Lung (tissue), 12 donors: ENCODE measurements around the gene GPRC5A. TPM values are rescaled to one million over a fixed set of nuclear protein-coding genes. Genes with fewer than 3 reads are reported as not detected.
A peak's percentile ranks its signal among the peaks of the same experiment; 100 is the strongest.

Source experiments
- ATAC-seq: fragments of 200-7000 bp; cut with Tn5 transposase; one replicate; pipeline ENCODE4 v1.9.1; 2020; ENCODE audit warnings: moderate number of reproducible peaks; ENCODE audit not compliant: insufficient read depth, low FRiP score
- DNase-seq, 3 donors: peaks; one replicate each; pipeline ENCODE4 v3.0.0-alpha.2; 2013 to 2017
- H3K27ac ChIP-seq, 2 donors: one replicate each; pipeline ENCODE4 v1.5.1; 2013; ENCODE audit warnings: mild to moderate bottlenecking in 2 of 2, moderate library complexity in 2 of 2, control low read depth in 1 of 2, inconsistent platforms in 1 of 2, low read depth in 1 of 2, low read length in 1 of 2
- H3K27me3 ChIP-seq, 3 donors: one replicate each; pipeline ENCODE4 v1.5.1; 2013; ENCODE audit warnings: low read length in 2 of 3; ENCODE audit not compliant: control insufficient read depth in 3 of 3, insufficient read depth in 3 of 3
- H3K36me3 ChIP-seq, 4 donors: one replicate each; pipeline ENCODE4 v1.5.1; 2013; ENCODE audit warnings: low read length in 4 of 4, mild to moderate bottlenecking in 1 of 4, moderate library complexity in 1 of 4; ENCODE audit not compliant: control insufficient read depth in 4 of 4, insufficient read depth in 4 of 4
- H3K4me1 ChIP-seq, 5 donors: one replicate each; pipeline ENCODE4 v1.5.1; 2013; ENCODE audit warnings: low read length in 5 of 5, mild to moderate bottlenecking in 2 of 5, moderate library complexity in 1 of 5; ENCODE audit not compliant: control insufficient read depth in 5 of 5, insufficient read depth in 5 of 5
- H3K4me3 ChIP-seq: one replicate; pipeline ENCODE4 v1.5.1; 2013; ENCODE audit warnings: mild to moderate bottlenecking, control low read depth, moderate library complexity
- H3K9ac ChIP-seq, 2 donors: one replicate each; pipeline ENCODE4 v1.5.1; 2013; ENCODE audit warnings: low read length in 2 of 2, control low read depth in 1 of 2; ENCODE audit not compliant: insufficient read depth in 1 of 2
- H3K9me3 ChIP-seq, 4 donors: one replicate each; pipeline ENCODE4 v1.5.1; 2013; ENCODE audit warnings: low read length in 3 of 4, mild to moderate bottlenecking in 1 of 4, moderate library complexity in 1 of 4; ENCODE audit not compliant: control insufficient read depth in 4 of 4, insufficient read depth in 3 of 4
- WGBS, 2 donors: extraction: QIAGEN DNeasy Blood & Tissue Kit; methylation state at CpG; one replicate each; pipeline ENCODE4 v1.1.7; 2013; 5-methylcytosine and 5-hydroxymethylcytosine counted together
- polyA plus RNA-seq, 2 donors: library from polyadenylated mRNA; stranded (reverse); fragments of 200-250 nt; gene quantifications; one replicate each; pipeline ENCODE4 v1.2.1, GENCODE V29; 2013
- total RNA-seq, 2 donors: library from RNA; depleted of rRNA in 1 of 2; stranded (reverse); fragments of >200 nt in 1 of 2; gene quantifications; one replicate each; pipeline ENCODE4 v1.2.1, GENCODE V29; 2014 to 2021
- TF ChIP-seq, protein P1 (sequence below): IDR thresholded peaks from 2 replicates; pipeline ENCODE4 v1.5.1; 2012; ENCODE audit warnings: mild to moderate bottlenecking; ENCODE audit errors: control extremely low read depth, extremely low read depth
- donor health status: control.
- donor health status: control.
- donor health status: Bipolar disorder and iron deficiency.
- donor health status: healthy.
- donor health status: DM: yes; HTN: yes; CAD: no.

GPRC5A gene
- total and polyA plus RNA-seq, 4 donors = 117 to 418 (median 172) TPM

DNA sequence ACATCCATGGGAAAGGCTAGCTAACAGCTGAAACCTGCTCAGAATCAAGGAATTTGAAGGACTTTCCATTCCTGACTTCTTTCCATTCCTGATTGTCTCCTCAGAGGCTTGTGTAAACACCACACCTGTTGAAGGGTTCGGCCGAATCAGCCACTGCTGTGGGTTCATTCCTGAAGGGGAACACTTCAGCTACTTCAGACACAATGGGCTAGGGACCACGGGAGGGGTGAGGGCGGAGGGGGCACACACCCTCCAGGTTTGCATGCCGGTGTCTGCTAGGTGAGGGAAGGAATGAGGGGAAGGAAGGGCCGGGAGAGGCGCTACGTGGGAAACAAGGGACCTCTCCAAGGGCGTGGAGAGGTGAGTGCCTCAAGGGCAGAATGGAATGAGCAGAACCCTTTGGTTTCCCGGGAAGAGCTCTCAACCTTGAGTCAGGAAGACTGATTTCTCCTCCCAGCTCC, 1.3 kb downstream of the GPRC5A start:
- TF ChIP-seq, protein P1, sequence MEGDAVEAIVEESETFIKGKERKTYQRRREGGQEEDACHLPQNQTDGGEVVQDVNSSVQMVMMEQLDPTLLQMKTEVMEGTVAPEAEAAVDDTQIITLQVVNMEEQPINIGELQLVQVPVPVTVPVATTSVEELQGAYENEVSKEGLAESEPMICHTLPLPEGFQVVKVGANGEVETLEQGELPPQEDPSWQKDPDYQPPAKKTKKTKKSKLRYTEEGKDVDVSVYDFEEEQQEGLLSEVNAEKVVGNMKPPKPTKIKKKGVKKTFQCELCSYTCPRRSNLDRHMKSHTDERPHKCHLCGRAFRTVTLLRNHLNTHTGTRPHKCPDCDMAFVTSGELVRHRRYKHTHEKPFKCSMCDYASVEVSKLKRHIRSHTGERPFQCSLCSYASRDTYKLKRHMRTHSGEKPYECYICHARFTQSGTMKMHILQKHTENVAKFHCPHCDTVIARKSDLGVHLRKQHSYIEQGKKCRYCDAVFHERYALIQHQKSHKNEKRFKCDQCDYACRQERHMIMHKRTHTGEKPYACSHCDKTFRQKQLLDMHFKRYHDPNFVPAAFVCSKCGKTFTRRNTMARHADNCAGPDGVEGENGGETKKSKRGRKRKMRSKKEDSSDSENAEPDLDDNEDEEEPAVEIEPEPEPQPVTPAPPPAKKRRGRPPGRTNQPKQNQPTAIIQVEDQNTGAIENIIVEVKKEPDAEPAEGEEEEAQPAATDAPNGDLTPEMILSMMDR = no peak
- 57 to 75% methylated on average over 10 of the region's 10 CpGs for WGBS, 2 donors
- no peaks in the 10 kb centered on the region for H3K27me3 ChIP-seq
- DNase-seq (peak; percentile 50 to 76 (median 74)), ATAC-seq (peak; percentile 21)
- no peaks in the 10 kb centered on the region for H3K9me3 ChIP-seq
- peak overlapping the region in 1 of 2 donors; percentile 78 for H3K27ac ChIP-seq
- H3K4me1 ChIP-seq = peaks cover 0 to 16% (median 5%) of the 10 kb centered on the region in 5 donors
- no peak overlapping the region for H3K9ac ChIP-seq
- H3K36me3 ChIP-seq = no peaks in the 10 kb centered on the region
- peak overlapping the region; percentile 36 for H3K4me3 ChIP-seq

DNA sequence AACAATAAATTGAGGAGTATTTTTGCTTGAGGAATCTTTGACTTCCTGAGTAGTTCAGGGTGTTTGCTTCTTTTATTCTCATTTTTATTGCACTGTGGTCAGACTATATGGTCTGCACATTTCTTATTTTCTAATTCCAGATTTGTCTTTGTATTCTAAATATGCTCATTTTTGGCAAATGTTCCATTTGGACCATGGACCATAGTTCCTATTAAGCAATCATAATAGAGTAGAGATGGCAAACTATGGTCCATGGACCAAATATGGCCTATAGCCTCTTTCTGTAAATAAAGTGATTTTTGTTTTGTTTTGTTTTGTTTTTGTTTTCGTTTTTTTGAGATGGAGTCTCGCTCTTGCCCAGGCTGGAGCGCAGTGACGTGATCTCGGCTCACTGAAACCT, 2.1 kb downstream of the GPRC5A start:
- H3K4me3 ChIP-seq = no peak overlapping the region
- no peaks in the 10 kb centered on the region for H3K9me3 ChIP-seq
- DNase-seq = no peak
- H3K27ac ChIP-seq = no peak overlapping the region
- ATAC-seq = no peak
- no peaks in the 10 kb centered on the region for H3K27me3 ChIP-seq
- no peak overlapping the region for H3K9ac ChIP-seq
- H3K4me1 ChIP-seq = peaks cover 0 to 16% (median 2%) of the 10 kb centered on the region in 5 donors
- H3K36me3 ChIP-seq = no peaks in the 10 kb centered on the region
- TF ChIP-seq, protein P1 = no peak
- 76 to 89% methylated on average over 5 of the region's 5 CpGs for WGBS, 2 donors

DNA sequence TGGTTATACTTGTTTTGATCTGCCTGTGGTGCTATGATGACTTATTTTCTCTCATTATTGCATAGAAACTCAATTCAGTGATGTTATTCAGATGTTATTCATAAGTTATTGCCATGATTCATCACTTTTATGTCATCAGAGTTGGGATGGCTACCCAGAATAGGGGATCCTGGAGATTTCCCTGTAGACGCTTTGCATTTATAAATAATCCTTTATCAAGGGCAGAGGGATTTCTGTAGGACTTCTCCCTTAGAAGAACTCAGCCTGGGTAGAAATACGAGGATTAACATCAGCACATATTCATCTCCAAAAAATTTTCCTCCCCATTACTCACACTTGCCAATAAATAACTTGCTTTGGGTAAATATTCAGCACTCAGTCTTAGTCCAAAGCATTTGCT, 4.9 kb downstream of the GPRC5A start:
- Histone ChIP-seq H3K36me3 (no peaks in the 10 kb centered on the region), H3K9me3 (no peaks in the 10 kb centered on the region), H3K4me3 (no peak overlapping the region), H3K27ac (no peak overlapping the region), H3K4me1 (peaks cover 0 to 13% (median 6%) of the 10 kb centered on the region in 5 donors), H3K27me3 (no peaks in the 10 kb centered on the region), H3K9ac (no peak overlapping the region)
- DNase-seq = no peak
- no peak for ATAC-seq
- TF ChIP-seq, protein P1 = no peak
- WGBS, 2 donors = 62 to 87% methylated on average over 2 of the region's 2 CpGs

DNA sequence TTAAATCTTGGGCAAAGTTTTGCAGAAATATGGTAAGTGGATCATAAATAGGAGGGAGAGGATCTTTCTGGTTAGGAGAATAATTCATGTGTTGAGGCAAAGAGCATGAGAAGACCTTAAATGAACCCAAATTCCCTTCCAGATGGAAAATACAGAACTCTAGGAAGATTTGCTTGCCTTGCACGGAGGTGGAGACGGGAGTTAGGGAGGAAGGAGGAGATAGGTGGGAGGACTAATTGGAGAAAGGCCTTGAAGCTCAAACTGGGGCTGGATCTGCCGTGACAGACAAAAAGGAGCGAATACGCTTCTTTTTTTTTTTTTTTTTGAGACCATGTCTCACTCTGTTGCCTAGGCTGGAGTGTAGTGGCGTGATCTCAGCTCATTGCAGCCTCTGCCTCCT, 5.9 kb downstream of the GPRC5A start:
- TF ChIP-seq, protein P1 = no peak
- WGBS, 2 donors = 70 to 87% methylated on average over 6 of the region's 6 CpGs
- Histone ChIP-seq H3K27me3 (no peaks in the 10 kb centered on the region), H3K9me3 (no peaks in the 10 kb centered on the region), H3K4me3 (no peak overlapping the region), H3K4me1 (peaks cover 0 to 15% (median 0%) of the 10 kb centered on the region in 5 donors), H3K27ac (peak overlapping the region in 1 of 2 donors; percentile 33), H3K36me3 (no peaks in the 10 kb centered on the region), H3K9ac (no peak overlapping the region)
- no peak for DNase-seq
- ATAC-seq = no peak
